ENCODE results near the gene PLCB4.

PLCB4 gene

DNA sequence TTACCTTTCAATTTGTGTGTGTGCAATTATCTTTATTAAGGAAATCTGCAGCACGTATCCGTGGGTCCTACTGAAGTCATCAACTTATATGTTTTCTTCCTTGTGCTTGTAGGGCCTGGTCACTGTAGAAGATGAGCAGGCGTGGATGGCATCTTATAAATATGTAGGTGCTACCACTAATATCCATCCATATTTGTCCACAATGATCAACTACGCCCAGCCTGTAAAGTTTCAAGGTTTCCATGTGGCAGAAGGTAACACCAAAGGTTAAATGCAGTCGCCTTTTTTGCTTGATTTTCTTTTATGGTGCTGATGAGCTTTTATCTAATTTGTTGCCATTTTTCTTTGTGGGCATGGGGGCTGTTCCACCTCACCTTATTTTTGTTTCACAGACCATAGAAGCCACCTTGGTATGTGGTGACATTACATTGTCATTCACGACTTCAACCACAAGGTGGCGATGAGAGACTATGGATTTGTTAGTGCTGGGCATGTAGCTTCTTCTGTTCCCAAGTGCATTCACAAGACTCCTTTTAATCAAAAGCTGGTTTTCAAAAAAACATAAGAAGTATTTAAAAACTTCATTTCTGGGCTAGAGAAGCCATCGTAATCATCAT lies 339.0 kb downstream of the PLCB4 start:
- H3K36me3 ChIP-seq (ENCODE audit: control insufficient read depth, insufficient read depth, low read length), result no peaks in the 10 kb centered on the region; the same call in 1 of the 2 replicates
- H3K27me3 ChIP-seq (ENCODE audit: control insufficient read depth, insufficient read depth, low read length), result no peaks in the 10 kb centered on the region
- peak; percentile 64 for DNase-seq (ENCODE audit: low read depth, low spot score)
- H3K4me3 ChIP-seq (ENCODE audit: low read length), result no peak overlapping the region
- no peak overlapping the region for H3K27ac ChIP-seq (ENCODE audit: low read length)
- no CpG with 5 or more reads among the region's 8 CpGs for WGBS (ENCODE audit: insufficient coverage, insufficient read length)
- H3K4me1 ChIP-seq (ENCODE audit: control insufficient read depth, insufficient read depth, low read length), result no peaks in the 10 kb centered on the region
- no peaks in the 10 kb centered on the region for H3K9me3 ChIP-seq (ENCODE audit: control insufficient read depth, insufficient read depth, low read length)

- H3K27ac ChIP-seq (ENCODE audit: low read length), result no peak overlapping the region
Measured at GRCh38 chr20:9408422-9409300, 339.8 kb downstream of the PLCB4 start.

DNA sequence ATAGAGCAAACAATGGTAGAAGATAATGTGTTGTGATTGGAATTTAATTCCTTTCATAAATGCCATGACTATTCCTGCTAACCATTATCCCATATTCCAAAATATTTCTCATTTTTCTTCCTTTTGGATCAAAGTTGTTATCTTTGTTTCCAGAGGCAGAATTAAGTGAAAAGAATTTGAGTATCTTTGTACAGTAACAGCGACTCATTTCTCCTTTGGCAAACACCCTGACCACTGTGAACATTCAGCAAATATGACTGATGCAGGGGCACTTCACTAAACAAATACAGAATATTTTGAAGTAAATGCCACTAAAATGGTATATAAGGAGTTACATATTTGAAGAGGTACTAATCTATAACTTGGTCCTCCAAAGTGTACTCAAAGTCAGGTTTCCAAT lies 340.5 kb downstream of the PLCB4 start:
- no peaks in the 10 kb centered on the region for H3K36me3 ChIP-seq (ENCODE audit: control insufficient read depth, insufficient read depth, low read length)
- WGBS (ENCODE audit: insufficient coverage, insufficient read length), result no CpG with 5 or more reads among the region's 1 CpG
- no peak overlapping the region for H3K27ac ChIP-seq (ENCODE audit: low read length)
- DNase-seq (ENCODE audit: low read depth, low spot score), result no peak
- H3K4me3 ChIP-seq (ENCODE audit: low read length), result no peak overlapping the region
- H3K9me3 ChIP-seq (ENCODE audit: control insufficient read depth, insufficient read depth, low read length), result no peaks in the 10 kb centered on the region
- H3K4me1 ChIP-seq (ENCODE audit: control insufficient read depth, insufficient read depth, low read length), result no peaks in the 10 kb centered on the region
- no peaks in the 10 kb centered on the region for H3K27me3 ChIP-seq (ENCODE audit: control insufficient read depth, insufficient read depth, low read length)

More at GRCh38 chr20:9408422-9409300, 339.8 kb downstream of the PLCB4 start:
- no peaks in the 10 kb centered on the region for H3K36me3 ChIP-seq (ENCODE audit: control insufficient read depth, insufficient read depth, low read length)
- DNase-seq (ENCODE audit: low read depth, low spot score), result no peak
- H3K9me3 ChIP-seq (ENCODE audit: control insufficient read depth, insufficient read depth, low read length), result no peaks in the 10 kb centered on the region
- no CpG with 5 or more reads among the region's 10 CpGs for WGBS (ENCODE audit: insufficient coverage, insufficient read length)
- no peak overlapping the region for H3K4me3 ChIP-seq (ENCODE audit: low read length)
- no peaks in the 10 kb centered on the region for H3K4me1 ChIP-seq (ENCODE audit: control insufficient read depth, insufficient read depth, low read length)
- H3K27me3 ChIP-seq (ENCODE audit: control insufficient read depth, insufficient read depth, low read length), result no peaks in the 10 kb centered on the region

DNA sequence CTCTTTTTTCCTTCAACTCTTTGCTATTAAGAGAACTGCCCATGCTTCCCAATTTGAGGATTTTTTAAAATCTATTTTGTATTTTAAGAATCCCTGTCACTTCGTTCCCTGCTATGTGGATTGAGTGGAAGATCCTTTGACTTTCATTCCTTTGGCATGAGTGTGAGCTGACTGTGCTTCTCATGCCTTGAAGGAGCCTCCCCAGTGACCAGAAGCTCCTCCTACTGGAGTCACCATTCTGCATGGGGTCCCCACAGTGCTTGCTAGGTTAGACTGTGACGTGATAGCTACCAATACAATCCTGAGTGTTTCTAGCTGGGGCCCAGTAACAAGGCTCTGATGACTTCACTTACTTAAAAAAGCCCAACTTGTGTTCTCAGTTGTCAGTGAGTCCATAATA lies 341.1 kb downstream of the PLCB4 start:
- no CpG with 5 or more reads among the region's 2 CpGs for WGBS (ENCODE audit: insufficient coverage, insufficient read length)
- Histone ChIP-seq H3K27me3 (ENCODE audit: control insufficient read depth, insufficient read depth, low read length) (no peaks in the 10 kb centered on the region), H3K36me3 (ENCODE audit: control insufficient read depth, insufficient read depth, low read length) (no peaks in the 10 kb centered on the region), H3K9me3 (ENCODE audit: control insufficient read depth, insufficient read depth, low read length) (no peaks in the 10 kb centered on the region), H3K4me1 (ENCODE audit: control insufficient read depth, insufficient read depth, low read length) (no peaks in the 10 kb centered on the region), H3K27ac (ENCODE audit: low read length) (no peak overlapping the region), H3K4me3 (ENCODE audit: low read length) (no peak overlapping the region)
- DNase-seq (ENCODE audit: low read depth, low spot score), result no peak

- Histone ChIP-seq H3K4me1 (ENCODE audit: control insufficient read depth, insufficient read depth, low read length) (no peaks in the 10 kb centered on the region), H3K27me3 (ENCODE audit: control insufficient read depth, insufficient read depth, low read length) (no peaks in the 10 kb centered on the region), H3K9me3 (ENCODE audit: control insufficient read depth, insufficient read depth, low read length) (no peaks in the 10 kb centered on the region), H3K4me3 (ENCODE audit: low read length) (no peak overlapping the region), H3K36me3 (ENCODE audit: control insufficient read depth, insufficient read depth, low read length) (no peaks in the 10 kb centered on the region), H3K27ac (ENCODE audit: low read length) (no peak overlapping the region)
- WGBS (ENCODE audit: insufficient coverage, insufficient read length), result no CpG with 5 or more reads among the region's 1 CpG
- DNase-seq (ENCODE audit: low read depth, low spot score), result no peak
Measured at GRCh38 chr20:9411833-9412232, 342.9 kb downstream of the PLCB4 start.

GRCh38 chr20:9412309-9412708 lies 343.4 kb downstream of the PLCB4 start:
- Histone ChIP-seq H3K27me3 (ENCODE audit: control insufficient read depth, insufficient read depth, low read length) (no peaks in the 10 kb centered on the region), H3K36me3 (ENCODE audit: control insufficient read depth, insufficient read depth, low read length) (no peaks in the 10 kb centered on the region), H3K9me3 (ENCODE audit: control insufficient read depth, insufficient read depth, low read length) (no peaks in the 10 kb centered on the region), H3K4me3 (ENCODE audit: low read length) (no peak overlapping the region), H3K27ac (ENCODE audit: low read length) (no peak overlapping the region), H3K4me1 (ENCODE audit: control insufficient read depth, insufficient read depth, low read length) (no peaks in the 10 kb centered on the region)
- DNase-seq (ENCODE audit: low read depth, low spot score), result no peak
- no CpG with 5 or more reads among the region's 5 CpGs for WGBS (ENCODE audit: insufficient coverage, insufficient read length)

- H3K27ac ChIP-seq (ENCODE audit: low read length), result no peak overlapping the region
- WGBS (ENCODE audit: insufficient coverage, insufficient read length), result no CpG with 5 or more reads among the region's 10 CpGs
- no peak overlapping the region for H3K4me3 ChIP-seq (ENCODE audit: low read length)
- H3K4me1 ChIP-seq (ENCODE audit: control insufficient read depth, insufficient read depth, low read length), result no peaks in the 10 kb centered on the region
- H3K27me3 ChIP-seq (ENCODE audit: control insufficient read depth, insufficient read depth, low read length), result no peaks in the 10 kb centered on the region
- no peaks in the 10 kb centered on the region for H3K36me3 ChIP-seq (ENCODE audit: control insufficient read depth, insufficient read depth, low read length)
- no peak for DNase-seq (ENCODE audit: low read depth, low spot score)
- H3K9me3 ChIP-seq (ENCODE audit: control insufficient read depth, insufficient read depth, low read length), result no peaks in the 10 kb centered on the region
Measured at GRCh38 chr20:9413001-9413400, 344.1 kb downstream of the PLCB4 start.

- no peak overlapping the region for H3K27ac ChIP-seq (ENCODE audit: low read length)
- no peak for DNase-seq (ENCODE audit: low read depth, low spot score)
- H3K9me3 ChIP-seq (ENCODE audit: control insufficient read depth, insufficient read depth, low read length), result no peaks in the 10 kb centered on the region
- no peaks in the 10 kb centered on the region for H3K36me3 ChIP-seq (ENCODE audit: control insufficient read depth, insufficient read depth, low read length)
- no CpG with 5 or more reads among the region's 2 CpGs for WGBS (ENCODE audit: insufficient coverage, insufficient read length)
- no peaks in the 10 kb centered on the region for H3K27me3 ChIP-seq (ENCODE audit: control insufficient read depth, insufficient read depth, low read length)
- H3K4me1 ChIP-seq (ENCODE audit: control insufficient read depth, insufficient read depth, low read length), result no peaks in the 10 kb centered on the region
- no peak overlapping the region for H3K4me3 ChIP-seq (ENCODE audit: low read length)
Measured at GRCh38 chr20:9415426-9415825, 346.5 kb downstream of the PLCB4 start.

DNA sequence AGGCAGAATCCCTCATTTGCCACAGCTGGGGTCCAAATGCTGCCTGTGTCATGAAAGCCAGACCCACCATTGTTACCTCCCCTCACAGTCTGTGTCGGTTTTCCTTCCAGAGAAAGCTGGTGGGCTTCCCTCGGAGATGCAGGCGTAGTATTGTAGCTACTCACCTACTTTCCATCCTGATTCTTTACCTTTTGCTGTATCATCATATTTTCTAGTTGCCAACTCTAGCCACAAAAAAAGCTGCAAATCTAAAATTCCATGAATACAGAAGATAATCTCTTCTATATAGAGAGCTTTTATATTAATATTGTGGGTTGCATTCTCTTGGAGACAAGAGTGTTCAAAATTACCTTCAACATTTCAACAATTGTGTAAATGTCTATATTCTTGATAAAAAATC lies 347.5 kb downstream of the PLCB4 start:
- no peak for DNase-seq (ENCODE audit: low read depth, low spot score)
- no peaks in the 10 kb centered on the region for H3K36me3 ChIP-seq (ENCODE audit: control insufficient read depth, insufficient read depth, low read length)
- H3K9me3 ChIP-seq (ENCODE audit: control insufficient read depth, insufficient read depth, low read length), result no peaks in the 10 kb centered on the region
- H3K27ac ChIP-seq (ENCODE audit: low read length), result no peak overlapping the region
- no peaks in the 10 kb centered on the region for H3K27me3 ChIP-seq (ENCODE audit: control insufficient read depth, insufficient read depth, low read length)
- no CpG with 5 or more reads among the region's 3 CpGs for WGBS (ENCODE audit: insufficient coverage, insufficient read length)
- H3K4me1 ChIP-seq (ENCODE audit: control insufficient read depth, insufficient read depth, low read length), result no peaks in the 10 kb centered on the region
- no peak overlapping the region for H3K4me3 ChIP-seq (ENCODE audit: low read length)

- Histone ChIP-seq H3K4me3 (ENCODE audit: low read length) (no peak overlapping the region), H3K27ac (ENCODE audit: low read length) (no peak overlapping the region), H3K27me3 (ENCODE audit: control insufficient read depth, insufficient read depth, low read length) (no peaks in the 10 kb centered on the region), H3K4me1 (ENCODE audit: control insufficient read depth, insufficient read depth, low read length) (no peaks in the 10 kb centered on the region), H3K9me3 (ENCODE audit: control insufficient read depth, insufficient read depth, low read length) (no peaks in the 10 kb centered on the region), H3K36me3 (ENCODE audit: control insufficient read depth, insufficient read depth, low read length) (no peaks in the 10 kb centered on the region)
- no peak for DNase-seq (ENCODE audit: low read depth, low spot score)
Measured at GRCh38 chr20:9417665-9418064, 348.8 kb downstream of the PLCB4 start.
